Measurements from ENCODE around the gene STPG4.

DNA sequence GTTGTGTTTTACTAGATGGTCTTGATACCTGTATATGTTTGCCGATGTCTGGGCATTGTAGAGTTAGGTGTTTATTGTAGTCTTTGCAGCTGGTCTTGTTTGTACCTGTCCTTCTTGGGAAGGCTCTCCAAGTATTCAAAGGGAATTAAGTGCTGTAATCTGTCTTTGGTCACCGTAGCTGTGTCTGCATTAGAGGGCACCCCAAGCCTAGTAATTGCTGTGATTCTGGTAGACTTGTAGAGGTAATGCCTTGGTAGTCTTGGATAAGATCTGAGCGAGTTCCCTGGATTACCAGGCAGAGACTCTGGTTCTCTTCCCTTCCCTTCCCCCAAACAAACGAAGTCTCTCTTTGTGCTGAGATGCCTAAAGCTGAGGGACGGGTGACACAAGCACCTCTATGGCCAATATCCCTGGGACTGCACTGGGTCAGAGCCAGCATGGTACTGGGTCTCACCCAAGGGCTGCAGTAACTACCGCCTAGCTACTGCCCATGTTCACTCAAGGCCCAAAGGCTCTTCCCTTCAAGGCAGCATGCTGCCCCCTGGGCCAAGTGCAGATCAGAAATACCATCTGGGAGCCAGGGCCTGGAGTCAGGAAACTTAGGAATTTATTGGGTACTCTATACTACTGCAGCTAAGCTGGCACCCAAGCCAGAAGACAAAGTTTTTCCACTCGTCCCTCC is 27.1 kb downstream of the STPG4 start:
- TF ChIP-seq, protein P1, sequence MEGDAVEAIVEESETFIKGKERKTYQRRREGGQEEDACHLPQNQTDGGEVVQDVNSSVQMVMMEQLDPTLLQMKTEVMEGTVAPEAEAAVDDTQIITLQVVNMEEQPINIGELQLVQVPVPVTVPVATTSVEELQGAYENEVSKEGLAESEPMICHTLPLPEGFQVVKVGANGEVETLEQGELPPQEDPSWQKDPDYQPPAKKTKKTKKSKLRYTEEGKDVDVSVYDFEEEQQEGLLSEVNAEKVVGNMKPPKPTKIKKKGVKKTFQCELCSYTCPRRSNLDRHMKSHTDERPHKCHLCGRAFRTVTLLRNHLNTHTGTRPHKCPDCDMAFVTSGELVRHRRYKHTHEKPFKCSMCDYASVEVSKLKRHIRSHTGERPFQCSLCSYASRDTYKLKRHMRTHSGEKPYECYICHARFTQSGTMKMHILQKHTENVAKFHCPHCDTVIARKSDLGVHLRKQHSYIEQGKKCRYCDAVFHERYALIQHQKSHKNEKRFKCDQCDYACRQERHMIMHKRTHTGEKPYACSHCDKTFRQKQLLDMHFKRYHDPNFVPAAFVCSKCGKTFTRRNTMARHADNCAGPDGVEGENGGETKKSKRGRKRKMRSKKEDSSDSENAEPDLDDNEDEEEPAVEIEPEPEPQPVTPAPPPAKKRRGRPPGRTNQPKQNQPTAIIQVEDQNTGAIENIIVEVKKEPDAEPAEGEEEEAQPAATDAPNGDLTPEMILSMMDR (IDR thresholded peaks at IDR 0.05), result no peak
- TF ChIP-seq POLR2A (IDR thresholded peaks at IDR 0.05), result no peak
